Measurements from ENCODE around the gene PPIH. TPM values are rescaled to one million over a fixed set of nuclear protein-coding genes. Genes with fewer than 3 reads are reported as not detected.

The PPIH gene
- 10 to 100 TPM; 63.3 to 73.2 TPM for total RNA-seq
- polyA plus RNA-seq (2013, experiment 1 of 2) = 48.6 TPM
- 50.8 TPM for polyA plus RNA-seq (2013, experiment 2 of 2)
- long read RNA-seq, experiment 1, transcript PPIH-201 (10 exons, 752 nt) = major isoform, 8 of 26 reads
- long read RNA-seq, experiment 1, partial matches to known transcripts = 6 of 26 reads
- long read RNA-seq, experiment 1, other reads (novel, unspliced or antisense) = 12 of 26 reads
- long read RNA-seq, experiment 2, transcript PPIH-201 (10 exons, 752 nt) = major isoform, 10 of 13 reads
- long read RNA-seq, experiment 2, partial matches to known transcripts = 1 of 13 reads
- long read RNA-seq, experiment 2, other reads (novel, unspliced or antisense) = 2 of 13 reads
- long read RNA-seq, experiment 3, transcript PPIH-201 (10 exons, 752 nt) = major isoform, 14 of 29 reads
- long read RNA-seq, experiment 3, partial matches to known transcripts = 3 of 29 reads
- long read RNA-seq, experiment 3, other reads (novel, unspliced or antisense) = 11 of 29 reads
- long read RNA-seq, experiment 4, transcript PPIH-201 (10 exons, 752 nt) = major isoform, 13 of 45 reads
- long read RNA-seq, experiment 4, partial matches to known transcripts = 5 of 45 reads
- long read RNA-seq, experiment 4, other reads (novel, unspliced or antisense) = 26 of 45 reads

DNA sequence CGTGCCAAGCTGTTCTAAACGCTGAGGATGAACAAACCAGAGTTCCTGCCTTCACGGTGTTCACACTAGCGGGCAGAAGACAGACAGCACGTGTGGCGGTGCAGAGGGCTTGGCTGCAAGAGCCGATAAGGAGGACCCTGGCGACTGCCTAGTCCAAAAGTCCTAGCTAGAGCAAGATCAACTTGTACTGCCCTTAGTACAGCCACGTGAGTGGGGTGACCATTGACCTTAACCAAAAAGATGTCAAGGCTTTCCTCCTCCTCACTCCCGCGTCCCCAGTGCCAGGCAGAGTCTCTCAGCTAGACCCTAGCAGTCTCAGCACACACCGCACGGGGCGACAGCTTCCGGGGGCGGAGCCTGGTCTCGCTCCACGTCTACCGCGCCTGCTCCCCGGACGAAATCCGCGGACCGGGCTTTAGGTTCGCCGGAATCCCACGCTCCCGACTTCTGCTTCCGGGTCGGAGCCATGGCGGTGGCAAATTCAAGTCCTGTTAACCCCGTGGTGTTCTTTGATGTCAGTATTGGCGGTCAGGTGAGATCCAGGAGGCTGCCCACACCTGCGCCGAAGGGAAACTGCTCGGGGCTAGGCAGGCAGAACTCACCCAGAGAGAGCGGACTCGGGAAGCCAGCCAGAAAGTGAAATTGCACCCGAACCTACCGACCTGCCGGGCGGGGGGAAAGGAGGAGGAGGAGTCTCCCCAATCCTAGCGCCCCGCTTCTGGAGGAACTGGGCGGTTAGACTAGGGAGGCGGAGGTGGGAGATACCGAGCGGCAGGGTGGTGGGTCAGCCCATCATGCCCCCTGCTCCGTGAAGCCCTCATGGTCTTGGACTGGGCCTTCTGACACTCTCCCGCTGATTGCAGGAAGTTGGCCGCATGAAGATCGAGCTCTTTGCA, at the start of gene PPIH:
TSS of gene PPIH (plus strand) at position 443 of the 896 bp plus-strand sequence. CDS start at position 467, 24 bp downstream.
- TF ChIP-seq, protein P1, sequence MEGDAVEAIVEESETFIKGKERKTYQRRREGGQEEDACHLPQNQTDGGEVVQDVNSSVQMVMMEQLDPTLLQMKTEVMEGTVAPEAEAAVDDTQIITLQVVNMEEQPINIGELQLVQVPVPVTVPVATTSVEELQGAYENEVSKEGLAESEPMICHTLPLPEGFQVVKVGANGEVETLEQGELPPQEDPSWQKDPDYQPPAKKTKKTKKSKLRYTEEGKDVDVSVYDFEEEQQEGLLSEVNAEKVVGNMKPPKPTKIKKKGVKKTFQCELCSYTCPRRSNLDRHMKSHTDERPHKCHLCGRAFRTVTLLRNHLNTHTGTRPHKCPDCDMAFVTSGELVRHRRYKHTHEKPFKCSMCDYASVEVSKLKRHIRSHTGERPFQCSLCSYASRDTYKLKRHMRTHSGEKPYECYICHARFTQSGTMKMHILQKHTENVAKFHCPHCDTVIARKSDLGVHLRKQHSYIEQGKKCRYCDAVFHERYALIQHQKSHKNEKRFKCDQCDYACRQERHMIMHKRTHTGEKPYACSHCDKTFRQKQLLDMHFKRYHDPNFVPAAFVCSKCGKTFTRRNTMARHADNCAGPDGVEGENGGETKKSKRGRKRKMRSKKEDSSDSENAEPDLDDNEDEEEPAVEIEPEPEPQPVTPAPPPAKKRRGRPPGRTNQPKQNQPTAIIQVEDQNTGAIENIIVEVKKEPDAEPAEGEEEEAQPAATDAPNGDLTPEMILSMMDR (conservative IDR thresholded peaks at IDR 0.05) = peak; percentile 50
- Histone ChIP-seq H3K9ac (ENCODE audit: extremely low read depth, low read length, poor library complexity, severe bottlenecking) (peak within 1 kb of the TSS; percentile 73), H3K27me3 (ENCODE audit: control insufficient read depth, insufficient read depth, low read length, poor library complexity, severe bottlenecking) (peaks cover 12% of the 10 kb centered on the region), H3K4me3 (ENCODE audit: low read length) (peak within 1 kb of the TSS; percentile 99), H3K36me3 (ENCODE audit: control insufficient read depth, insufficient read depth, low read length) (peaks cover 30% of the 10 kb centered on the region), H3K27ac (ENCODE audit: low read depth, low read length) (no peak within 1 kb of the TSS), H3K9me3 (ENCODE audit: control insufficient read depth, low read length) (no peaks in the 10 kb centered on the region), H3K4me1 (ENCODE audit: control insufficient read depth, insufficient read depth, low read length) (peaks cover 3% of the 10 kb centered on the region)
- 2 to 3% methylated on average over 39 to 53 of the region's 53 CpGs for WGBS, 2 experiments (ENCODE audit: insufficient coverage in 1 of 2, insufficient read length in 1 of 2)
- H3K4me1 Mint-ChIP-seq = peaks cover 4% of the 10 kb centered on the region
- peaks cover 13% of the 10 kb centered on the region for H3K27me3 Mint-ChIP-seq (ENCODE audit: insufficient read depth)
- H3K9me3 Mint-ChIP-seq = no peaks in the 10 kb centered on the region
- peak; percentile 98 for DNase-seq
- H3K36me3 Mint-ChIP-seq (ENCODE audit: low read depth) = peaks cover 27% of the 10 kb centered on the region
- H3K4me3 Mint-ChIP-seq = peak within 1 kb of the TSS; percentile 94
- H3K27ac Mint-ChIP-seq = peak within 1 kb of the TSS; percentile 93

DNA sequence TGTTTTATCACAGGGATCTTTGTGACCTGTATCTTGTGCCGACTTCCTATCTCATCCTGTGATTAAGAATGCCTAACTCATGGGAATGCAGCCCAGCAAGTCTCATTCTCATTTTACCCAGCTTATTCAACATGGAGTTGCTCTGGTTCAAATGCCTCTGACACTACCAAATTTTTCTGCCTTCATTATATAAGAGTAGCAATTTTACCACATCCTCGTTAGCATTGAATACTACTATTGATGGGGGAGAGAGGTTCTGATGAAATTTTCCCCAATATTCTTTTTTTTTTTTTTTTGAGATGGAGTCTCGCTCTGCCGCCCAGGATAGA, 44.5 kb upstream of the PPIH start:
- Histone ChIP-seq H3K27ac (ENCODE audit: low read depth, low read length) (no peak overlapping the region), H3K9me3 (ENCODE audit: control insufficient read depth, low read length) (no peaks in the 10 kb centered on the region), H3K4me1 (ENCODE audit: control insufficient read depth, insufficient read depth, low read length) (no peaks in the 10 kb centered on the region), H3K4me3 (ENCODE audit: low read length) (no peak overlapping the region), H3K27me3 (ENCODE audit: control insufficient read depth, insufficient read depth, low read length, poor library complexity, severe bottlenecking) (no peaks in the 10 kb centered on the region), H3K9ac (ENCODE audit: extremely low read depth, low read length, poor library complexity, severe bottlenecking) (no peak overlapping the region), H3K36me3 (ENCODE audit: control insufficient read depth, insufficient read depth, low read length) (no peaks in the 10 kb centered on the region)
- H3K36me3 Mint-ChIP-seq (ENCODE audit: low read depth) = no peaks in the 10 kb centered on the region
- no peak overlapping the region for H3K27ac Mint-ChIP-seq
- TF ChIP-seq, protein P1 (conservative IDR thresholded peaks at IDR 0.05) = no peak
- 67 to 89% methylated on average over 1 to 3 of the region's 4 CpGs for WGBS, 2 experiments (ENCODE audit: insufficient coverage in 1 of 2, insufficient read length in 1 of 2)
- no peaks in the 10 kb centered on the region for H3K27me3 Mint-ChIP-seq (ENCODE audit: insufficient read depth)
- no peak for DNase-seq
- no peaks in the 10 kb centered on the region for H3K4me1 Mint-ChIP-seq
- H3K9me3 Mint-ChIP-seq = peaks cover 2% of the 10 kb centered on the region
- no peak overlapping the region for H3K4me3 Mint-ChIP-seq

DNA sequence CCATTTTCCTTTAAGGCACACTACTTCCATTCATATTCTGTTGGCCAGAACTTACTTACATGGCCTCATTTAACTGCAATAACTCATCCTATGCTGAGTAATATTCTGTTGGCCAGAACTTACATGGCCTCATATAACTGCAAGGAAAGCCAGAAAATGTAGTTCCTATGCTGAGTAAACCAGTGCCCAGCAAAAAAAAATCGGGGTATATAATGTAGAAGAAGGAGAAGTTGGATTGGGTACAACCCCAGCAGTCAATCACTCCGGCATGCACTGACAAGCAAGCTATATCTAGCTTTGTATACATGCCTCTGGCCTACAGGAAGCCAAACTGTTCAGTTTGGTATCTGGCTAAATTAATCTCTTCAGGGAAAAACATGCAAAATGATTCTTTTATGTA, 39.4 kb upstream of the PPIH start:
- H3K9me3 ChIP-seq (ENCODE audit: control insufficient read depth, low read length) = no peaks in the 10 kb centered on the region
- WGBS, 2 experiments (ENCODE audit: insufficient coverage in 1 of 2, insufficient read length in 1 of 2) = 84 to 90% methylated on average over 2 of the region's 2 CpGs
- H3K27ac Mint-ChIP-seq = no peak overlapping the region

More for the DNA sequence above, 39.4 kb upstream of the PPIH start:
- Histone ChIP-seq H3K4me1 (ENCODE audit: control insufficient read depth, insufficient read depth, low read length) (no peaks in the 10 kb centered on the region), H3K36me3 (ENCODE audit: control insufficient read depth, insufficient read depth, low read length) (no peaks in the 10 kb centered on the region), H3K27me3 (ENCODE audit: control insufficient read depth, insufficient read depth, low read length, poor library complexity, severe bottlenecking) (no peaks in the 10 kb centered on the region), H3K4me3 (ENCODE audit: low read length) (no peak overlapping the region), H3K27ac (ENCODE audit: low read depth, low read length) (no peak overlapping the region), H3K9ac (ENCODE audit: extremely low read depth, low read length, poor library complexity, severe bottlenecking) (no peak overlapping the region)
- H3K4me3 Mint-ChIP-seq = no peak overlapping the region
- H3K9me3 Mint-ChIP-seq = peaks cover 3% of the 10 kb centered on the region
- peaks cover 7% of the 10 kb centered on the region for H3K27me3 Mint-ChIP-seq (ENCODE audit: insufficient read depth)
- TF ChIP-seq, protein P1 (conservative IDR thresholded peaks at IDR 0.05) = no peak
- DNase-seq = no peak
- H3K36me3 Mint-ChIP-seq (ENCODE audit: low read depth) = no peaks in the 10 kb centered on the region
- no peaks in the 10 kb centered on the region for H3K4me1 Mint-ChIP-seq
